IPS-11a (cell line): ENCODE data around the gene TACR2.

Experiments used
- H3K4me3 ChIP-seq: one replicate; pipeline ENCODE4 v1.5.1; 2013; ENCODE audit warnings: low read depth, low read length, control low read depth

Gene TACR2

DNA sequence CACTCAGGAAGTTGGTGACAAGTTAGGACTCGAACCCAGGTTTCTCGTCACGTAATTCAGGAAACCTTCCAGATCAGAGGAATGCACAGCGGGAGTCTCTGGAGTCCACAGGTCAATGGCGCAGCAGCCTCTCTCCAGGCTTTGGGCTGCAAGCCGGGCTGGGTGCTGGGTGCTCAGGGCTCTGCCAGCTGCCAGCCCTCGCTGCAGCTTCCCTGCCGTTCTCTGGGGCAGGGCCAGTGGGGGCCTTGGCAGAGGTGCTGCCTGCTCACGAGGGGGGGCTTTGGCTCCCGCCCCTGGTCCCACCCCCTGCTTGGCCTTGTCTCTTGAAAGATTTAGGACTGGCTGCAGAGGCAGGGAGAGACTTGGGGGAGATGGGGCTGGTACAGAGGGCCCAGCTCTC lies at the start of gene TACR2:
Gene TACR2 (minus strand): TSS at position 224 of the 400 bp plus-strand sequence. CDS start 595 bp downstream, outside the sequence.
- H3K4me3 ChIP-seq: no peak within 1 kb of the TSS

DNA sequence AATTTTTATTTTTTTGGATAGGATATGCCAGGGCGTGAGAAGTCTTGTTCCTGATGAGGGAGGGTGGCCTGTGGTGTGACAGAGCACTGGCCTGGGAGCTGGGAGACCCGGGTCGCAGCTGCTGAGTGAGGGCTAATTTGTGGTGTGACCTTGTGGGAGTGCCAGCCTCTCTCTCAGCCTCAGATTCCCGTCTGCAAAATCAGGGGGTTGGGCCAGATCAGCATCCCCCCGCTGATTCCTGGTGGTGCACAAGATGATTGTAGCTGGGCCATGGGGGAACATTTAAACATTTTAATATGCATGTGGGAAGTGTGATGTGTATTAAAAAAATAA lies 49.4 kb upstream of the TACR2 start:
- no peak overlapping the region for H3K4me3 ChIP-seq

- no peak overlapping the region for H3K4me3 ChIP-seq
Measured at GRCh38 chr10:69465457-69466157, 48.9 kb upstream of the TACR2 start.

GRCh38 chr10:69464801-69465401 lies 48.2 kb upstream of the TACR2 start:
- no peak overlapping the region for H3K4me3 ChIP-seq

GRCh38 chr10:69464401-69464800 lies 47.7 kb upstream of the TACR2 start:
- H3K4me3 ChIP-seq: no peak overlapping the region

DNA sequence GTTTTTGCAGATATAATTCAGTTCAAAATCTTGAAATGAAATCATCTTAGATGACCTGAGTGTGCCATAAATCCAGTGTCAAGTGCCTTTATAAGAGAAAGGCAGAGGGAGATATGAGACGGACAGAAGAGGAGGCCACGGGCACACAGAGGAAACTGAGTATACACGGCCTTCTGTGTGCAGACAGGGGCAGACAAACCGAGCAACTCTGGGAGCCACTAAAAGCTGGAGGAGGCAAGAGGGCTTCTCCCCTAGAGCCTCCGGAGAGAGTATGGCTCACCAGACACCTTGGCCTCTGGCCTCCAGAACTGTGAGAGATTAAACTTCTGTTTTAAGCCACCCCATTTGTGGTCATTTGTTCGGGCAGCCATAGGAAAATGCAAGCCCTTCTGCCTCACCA lies 47.2 kb upstream of the TACR2 start:
- H3K4me3 ChIP-seq: no peak overlapping the region

DNA sequence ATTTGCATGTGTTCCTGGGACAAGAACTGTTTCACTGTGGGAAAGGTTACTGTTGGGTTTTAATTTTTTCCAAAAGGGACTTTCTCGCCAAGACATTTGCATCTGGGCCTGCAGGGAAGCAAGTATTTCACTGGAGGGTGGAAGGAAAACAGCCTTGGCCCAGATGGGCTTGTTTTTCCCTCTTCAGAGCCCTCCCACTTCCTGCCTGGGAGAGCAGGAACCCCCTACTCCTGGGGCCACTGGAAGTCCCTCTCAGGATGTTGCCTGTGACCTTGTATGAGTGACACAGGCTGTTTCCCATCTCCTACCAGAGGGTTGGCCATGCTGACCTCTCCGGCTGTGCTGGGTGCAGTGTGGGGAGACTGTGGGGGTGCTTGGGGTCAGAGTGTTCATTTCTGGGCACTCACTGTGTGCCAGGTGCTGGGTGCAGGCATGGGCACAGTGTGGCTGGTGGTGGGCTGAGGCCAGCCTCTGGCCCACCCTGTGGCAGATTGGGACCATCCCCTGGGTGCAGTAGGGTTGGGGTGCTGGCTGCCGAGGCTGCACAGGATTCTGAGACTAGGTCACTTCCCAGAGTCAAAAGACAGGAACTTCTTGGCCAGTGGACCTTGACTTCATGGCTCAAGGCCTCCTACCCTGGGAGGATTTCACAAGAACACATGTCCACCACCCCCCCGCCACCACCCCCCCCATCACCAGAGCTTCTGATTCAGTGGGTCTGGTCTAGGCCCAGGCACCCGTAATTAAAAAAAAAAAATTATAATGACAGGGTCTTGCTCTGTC lies 44.7 kb upstream of the TACR2 start:
- H3K4me3 ChIP-seq: no peak overlapping the region

GRCh38 chr10:69460576-69461242 lies 44.0 kb upstream of the TACR2 start:
- H3K4me3 ChIP-seq: no peak overlapping the region

GRCh38 chr10:69459893-69460575 lies 43.3 kb upstream of the TACR2 start:
- no peak overlapping the region for H3K4me3 ChIP-seq

GRCh38 chr10:69459101-69459790 lies 42.5 kb upstream of the TACR2 start:
- no peak overlapping the region for H3K4me3 ChIP-seq

- no peak overlapping the region for H3K4me3 ChIP-seq
Measured at GRCh38 chr10:69458430-69459100, 41.8 kb upstream of the TACR2 start.

- no peak overlapping the region for H3K4me3 ChIP-seq
Measured at GRCh38 chr10:69457771-69458237, 41.1 kb upstream of the TACR2 start.

DNA sequence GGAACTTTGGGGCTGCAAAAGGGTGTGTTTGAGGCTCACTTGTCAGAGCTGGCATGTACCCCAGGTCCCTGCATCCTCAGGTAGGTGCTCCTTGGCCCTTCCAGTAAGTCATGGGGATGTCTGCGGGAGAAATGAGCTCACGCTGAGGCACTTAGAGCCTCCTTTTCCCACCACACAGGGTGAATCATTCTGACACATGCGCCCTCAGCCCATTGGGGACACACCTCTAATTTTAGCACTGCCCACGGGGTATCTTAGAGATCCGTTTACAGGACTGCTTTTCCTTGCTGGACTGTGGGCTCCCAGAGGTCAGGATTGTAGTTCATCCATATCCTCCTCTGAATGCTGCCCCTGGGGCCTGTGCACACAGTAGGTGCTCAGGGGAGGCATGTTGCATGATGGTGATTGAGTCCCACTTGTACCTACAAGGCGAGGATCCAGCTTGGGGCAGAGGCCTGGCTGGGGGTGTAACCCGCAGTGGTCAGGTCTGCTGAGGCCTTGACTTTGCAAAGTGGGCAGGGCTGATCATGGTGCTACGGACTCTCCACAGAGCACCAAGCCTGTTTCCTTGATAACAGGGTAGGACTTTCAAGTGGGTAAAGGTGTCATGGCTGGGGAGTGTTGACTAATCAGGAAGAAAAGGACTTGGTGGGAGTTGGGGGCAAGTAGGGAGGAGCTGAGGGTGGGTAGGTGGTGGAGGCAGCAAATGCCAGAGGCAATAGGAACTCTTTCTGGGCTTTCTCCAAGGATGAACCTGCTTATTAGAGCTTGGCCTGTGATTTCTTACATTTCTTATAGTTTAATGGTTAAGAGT lies 40.4 kb upstream of the TACR2 start:
- no peak overlapping the region for H3K4me3 ChIP-seq

- H3K4me3 ChIP-seq: no peak overlapping the region
Measured at GRCh38 chr10:69455006-69455763, 38.5 kb upstream of the TACR2 start.

- H3K4me3 ChIP-seq: no peak overlapping the region
Measured at GRCh38 chr10:69453795-69454194, 37.1 kb upstream of the TACR2 start.

DNA sequence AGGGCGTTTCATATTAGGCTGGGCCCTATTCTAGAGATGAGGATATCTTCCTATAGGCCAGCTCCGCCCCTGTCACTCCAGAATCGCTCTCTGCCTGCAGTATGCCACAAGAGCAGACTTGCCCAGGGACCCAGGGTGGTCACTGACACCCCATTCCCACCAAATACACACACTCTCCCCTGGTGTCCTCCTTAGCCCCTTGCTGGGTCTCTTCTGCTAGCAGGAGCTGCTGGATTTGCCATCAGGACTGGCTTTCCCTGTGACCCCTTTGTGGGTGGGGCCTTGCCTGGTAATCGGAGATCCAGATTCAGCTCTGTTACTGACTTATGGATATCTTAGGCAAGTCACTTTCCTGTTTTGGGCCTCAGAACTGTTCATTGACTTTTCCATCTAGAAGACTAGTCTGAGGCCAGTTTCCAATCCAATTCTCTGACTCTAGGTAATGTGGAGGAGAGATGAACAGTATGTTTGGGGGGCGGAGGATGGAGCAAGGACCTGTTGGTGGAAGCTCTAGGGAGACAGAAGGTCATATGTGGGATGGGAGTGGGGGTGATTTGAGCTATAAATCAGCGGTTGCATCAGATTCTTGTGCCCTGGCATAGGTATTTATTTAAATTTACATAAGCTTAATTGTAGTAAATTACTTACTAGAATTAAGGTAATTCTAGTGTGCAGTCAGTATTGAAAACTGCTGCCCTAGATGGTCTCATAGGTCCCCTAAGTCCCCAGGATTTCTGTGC lies 36.1 kb upstream of the TACR2 start:
- no peak overlapping the region for H3K4me3 ChIP-seq

GRCh38 chr10:69451784-69452251 lies 35.1 kb upstream of the TACR2 start:
- peak overlapping the region; percentile 62 for H3K4me3 ChIP-seq
